Measurements from ENCODE around the gene ZNF439. TPM values are rescaled to one million over a fixed set of nuclear protein-coding genes. Genes with fewer than 3 reads are reported as not detected.

The ZNF439 gene
- total and polyA plus RNA-seq, 2 of the 8 experiments (the other 6 are each of a cell fraction or from before 2014, with no cell fraction given), result 0.09 TPM; not detected in 1

DNA sequence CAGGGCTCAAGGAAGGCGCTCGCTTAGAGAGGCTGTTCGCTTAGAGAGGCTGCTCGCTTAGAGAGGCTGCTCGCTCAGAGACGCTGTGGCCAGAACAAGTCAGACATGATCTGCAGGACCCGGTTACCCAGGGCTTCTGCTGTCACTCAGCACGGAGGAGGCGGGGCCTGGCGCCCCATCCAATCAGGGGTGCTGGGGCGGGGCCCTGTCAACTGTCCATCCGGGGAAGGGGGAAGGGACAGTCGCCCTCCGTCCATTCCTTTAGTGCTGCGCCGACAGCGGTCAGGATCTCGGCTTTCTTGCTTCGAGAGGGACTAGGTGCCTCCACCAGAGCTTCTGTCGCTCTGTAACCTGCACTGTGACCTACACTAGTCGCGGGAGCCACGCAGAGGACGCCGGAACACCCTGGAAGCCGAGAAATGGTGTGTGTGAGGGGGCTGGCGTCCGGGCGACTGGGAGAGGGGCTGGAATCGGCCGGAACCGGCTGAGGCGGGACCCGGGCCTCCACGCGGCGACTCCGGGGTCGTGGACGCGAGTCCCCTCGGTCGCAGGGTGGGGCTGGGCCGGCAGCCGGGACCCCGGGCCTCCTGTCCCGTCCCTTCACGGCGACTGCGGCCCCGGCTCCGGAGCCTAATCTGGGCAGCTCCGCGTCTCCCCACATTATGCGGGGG is 34.4 kb upstream of the ZNF439 start, which contains the start of gene ZNF440:
TSS of gene ZNF440 (plus strand) at position 245 of the 671 bp plus-strand sequence. CDS start at position 420, 175 bp downstream.
- POLR2A ChIA-PET (ENCODE audit: partially characterized antibody), result interaction anchor here (0.5 to 1.4 kb wide), 4 partner anchors 15 to 329 kb away, joined by 3 to 5 read pairs (median 3); partner anchors contain the start of gene ZNF491
- Histone ChIP-seq H3K27me3 (replicated peaks in 1 of 4; ENCODE audit: control insufficient read depth in 3 of 4, extremely low read depth in 1 of 4, insufficient read depth in 3 of 4, low read length in 3 of 4) (peaks cover 0 to 17% (median 5%) of the 10 kb centered on the region in 4 experiments; a peak in 5 of 7 replicates), H3K4me1 (replicated peaks in 1 of 4; ENCODE audit: control insufficient read depth in 3 of 4, insufficient read depth in 4 of 4, low read length in 3 of 4) (peaks cover 0 to 5% (median 2%) of the 10 kb centered on the region in 4 experiments; a peak in 3 of 7 replicates), H4K5ac (ENCODE audit: insufficient read length, low read depth, low read length) (no peak within 1 kb of the TSS), H3K23me2 (ENCODE audit: low read depth, low read length) (peaks cover 2% of the 10 kb centered on the region; the same call in 1 of the 2 replicates), H3K4me2 (ENCODE audit: insufficient read depth in 1 of 2, low read depth in 2 of 2, low read length in 2 of 2) (peak within 1 kb of the TSS; percentile 68 to 77), H2BK15ac (ENCODE audit: low read length) (peak within 1 kb of the TSS; percentile 88; the same call in 1 of the 2 replicates), H3K9me3 (ENCODE audit: insufficient read depth in 2 of 2, low read depth in 1 of 2, low read length in 1 of 2) (peaks cover 2 to 4% of the 10 kb centered on the region in 2 experiments; a peak in 2 of 4 replicates), H3K14ac (ENCODE audit: insufficient read length) (no peak within 1 kb of the TSS), H3K79me2 (ENCODE audit: control insufficient read depth in 1 of 2, insufficient read depth in 2 of 2, low read length in 2 of 2) (no peaks in the 10 kb centered on the region), H3K18ac (ENCODE audit: extremely low read depth, low read length) (peak within 1 kb of the TSS; percentile 81; the same call in 1 of the 2 replicates), H4K8ac (ENCODE audit: extremely low read depth, insufficient read depth, low read length) (peak within 1 kb of the TSS; percentile 76), H3K4me3 (ENCODE audit: extremely low read depth in 1 of 4, insufficient read depth in 2 of 4, low read depth in 3 of 4, low read length in 4 of 4) (peak within 1 kb of the TSS; percentile 54 to 82 (median 76)), H2AFZ (ENCODE audit: low read length) (peak within 1 kb of the TSS; percentile 95), H4K20me1 (replicated peaks in 1 of 2; ENCODE audit: control insufficient read depth in 1 of 2, insufficient read depth in 2 of 2, low read length in 2 of 2) (no peaks in the 10 kb centered on the region), H3K79me1 (ENCODE audit: low read depth, low read length) (no peaks in the 10 kb centered on the region), H2AK5ac (ENCODE audit: low read depth, low read length) (no peak within 1 kb of the TSS), H3K56ac (replicated peaks; ENCODE audit: insufficient read length, low read depth, low read length) (no peak within 1 kb of the TSS), H2BK20ac (ENCODE audit: low read length) (no peak within 1 kb of the TSS), H3K4ac (replicated peaks; ENCODE audit: insufficient read length, low read depth, low read length) (no peak within 1 kb of the TSS), H3K23ac (ENCODE audit: insufficient read length) (no peak within 1 kb of the TSS), H3K9ac (replicated peaks in 1 of 4; ENCODE audit: extremely low read depth in 1 of 4, low read depth in 3 of 4, low read length in 3 of 4) (peak within 1 kb of the TSS; percentile 38 to 79 (median 69); a peak in 6 of 7 replicates), H3K36me3 (ENCODE audit: control insufficient read depth in 2 of 4, insufficient read depth in 4 of 4, low read length in 3 of 4) (no peaks in the 10 kb centered on the region), H3K27ac (ENCODE audit: low read depth, low read length) (no peak within 1 kb of the TSS), H4K91ac (replicated peaks; ENCODE audit: insufficient read length, low read length) (no peak within 1 kb of the TSS), H2BK5ac (ENCODE audit: low read depth, low read length) (no peak within 1 kb of the TSS), H2BK12ac (ENCODE audit: low read depth, low read length) (no peak within 1 kb of the TSS), H2BK120ac (replicated peaks; ENCODE audit: low read depth, low read length) (no peak within 1 kb of the TSS)
- FAIRE-seq (no peak), DNase-seq (ENCODE audit: low read depth in 1 of 2, low spot score in 2 of 2) (peak; percentile 79 to 97)
- WGBS, 2 experiments (ENCODE audit: extremely low coverage in 1 of 2, insufficient coverage in 1 of 2, insufficient read length in 1 of 2, insufficient replicate concordance in 2 of 2, low coverage in 1 of 2, low lambda C conversion rate in 2 of 2, missing lambda C conversion rate in 1 of 2), result 14% methylated on average over 33 of the region's 55 CpGs; no CpG with 5 or more reads in 1 of the 2 experiments
- CTCF ChIA-PET (ENCODE audit: partially characterized antibody), result interaction anchor here (0.5 to 6.3 kb wide), 6 partner anchors 14 to 564 kb away, joined by 3 to 59 read pairs (median 5); partner anchors contain the start of gene ZNF491
- TF ChIP-seq E2F6 (IDR thresholded peaks at IDR 0.05) (peak; percentile 59), POLR2A (IDR thresholded peaks at IDR 0.05; ENCODE audit: control extremely low read depth in 1 of 2, low read depth in 2 of 2, low read length in 2 of 2) (peak in 1 of 2 experiments; percentile 76; a peak in 2 of 3 replicates), SP1 (IDR thresholded peaks at IDR 0.05; ENCODE audit: low read depth, low read length) (peak; percentile 85), EGR1 (IDR thresholded peaks at IDR 0.05; ENCODE audit: borderline replicate concordance, low read depth, low read length) (no peak), KDM4A (IDR thresholded peaks at IDR 0.05; ENCODE audit: low read depth, low read length, severe bottlenecking) (peak; percentile 75), CBX5 (IDR thresholded peaks at IDR 0.05; ENCODE audit: low read depth, low read length) (no peak), CTBP2 (IDR thresholded peaks at IDR 0.05; ENCODE audit: borderline replicate concordance, insufficient read depth, insufficient read length, low read length) (peak; percentile 44), SP4 (IDR thresholded peaks at IDR 0.05; ENCODE audit: low read length) (peak; percentile 82; the same call in 1 of the 2 replicates), JUND (IDR thresholded peaks at IDR 0.05; ENCODE audit: low read length) (no peak), TBP (IDR thresholded peaks at IDR 0.05; ENCODE audit: low read depth, low read length) (peak; percentile 69), TAF1 (IDR thresholded peaks at IDR 0.05; ENCODE audit: low read depth, low read length) (peak; percentile 79; the same call in 1 of the 2 replicates)
- TF ChIP-seq, protein P1, sequence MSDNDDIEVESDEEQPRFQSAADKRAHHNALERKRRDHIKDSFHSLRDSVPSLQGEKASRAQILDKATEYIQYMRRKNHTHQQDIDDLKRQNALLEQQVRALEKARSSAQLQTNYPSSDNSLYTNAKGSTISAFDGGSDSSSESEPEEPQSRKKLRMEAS (IDR thresholded peaks at IDR 0.05), result no peak

Data from H1 (cell line).